SK-N-SH (cell line): Measurements from ENCODE around the gene ABCB6.

Source experiments
- EZH2phosphoT487 ChIP-seq: fragments of 200-600 bp; sonication (generic); IDR thresholded peaks from 2 replicates; pipeline ENCODE4 v1.6.1; 2017; ENCODE audit warnings: low read depth, mixed run types, mild to moderate bottlenecking, antibody characterized with exemption, moderate library complexity, borderline replicate concordance
- FOXJ3 ChIP-seq: sonication (generic); formaldehyde crosslinking; IDR thresholded peaks from 2 replicates; pipeline ENCODE4 v1.5.1; 2020; ENCODE audit warnings: mild to moderate bottlenecking, missing genetic modification reagents
- GATA2 ChIP-seq: sonication (generic); formaldehyde crosslinking; IDR thresholded peaks from 2 replicates; pipeline ENCODE4 v1.5.0; 2020; ENCODE audit warnings: mild to moderate bottlenecking, missing genetic modification reagents
- MXI1 ChIP-seq: IDR thresholded peaks from 2 replicates; pipeline ENCODE4 v1.6.1; 2012; ENCODE audit warnings: mild to moderate bottlenecking, low read depth, low read length, improper control_type of control experiment
- RAD21 ChIP-seq: IDR thresholded peaks from 2 replicates; pipeline ENCODE4 v1.6.1; 2012; ENCODE audit warnings: mild to moderate bottlenecking, low read length
- SMC3 ChIP-seq: IDR thresholded peaks from 2 replicates; pipeline ENCODE4 v1.6.1; 2012; ENCODE audit warnings: low read depth, low read length, improper control_type of control experiment
- TF ChIP-seq, protein P1 (sequence below): fragments of 200-600 bp; sonication (generic); IDR thresholded peaks from 2 replicates; pipeline ENCODE4 v1.6.1; 2017; ENCODE audit warnings: antibody characterized with exemption, mild to moderate bottlenecking, moderate library complexity
- TF ChIP-seq, protein P2 (sequence below): IDR thresholded peaks from 2 replicates; pipeline ENCODE4 v1.4.0; 2012; ENCODE audit warnings: low read depth
- TF ChIP-seq, protein P3 (sequence below): IDR thresholded peaks from 2 replicates; pipeline ENCODE4 v1.6.1; 2012; ENCODE audit warnings: mild to moderate bottlenecking, low read depth, low read length, moderate library complexity

DNA sequence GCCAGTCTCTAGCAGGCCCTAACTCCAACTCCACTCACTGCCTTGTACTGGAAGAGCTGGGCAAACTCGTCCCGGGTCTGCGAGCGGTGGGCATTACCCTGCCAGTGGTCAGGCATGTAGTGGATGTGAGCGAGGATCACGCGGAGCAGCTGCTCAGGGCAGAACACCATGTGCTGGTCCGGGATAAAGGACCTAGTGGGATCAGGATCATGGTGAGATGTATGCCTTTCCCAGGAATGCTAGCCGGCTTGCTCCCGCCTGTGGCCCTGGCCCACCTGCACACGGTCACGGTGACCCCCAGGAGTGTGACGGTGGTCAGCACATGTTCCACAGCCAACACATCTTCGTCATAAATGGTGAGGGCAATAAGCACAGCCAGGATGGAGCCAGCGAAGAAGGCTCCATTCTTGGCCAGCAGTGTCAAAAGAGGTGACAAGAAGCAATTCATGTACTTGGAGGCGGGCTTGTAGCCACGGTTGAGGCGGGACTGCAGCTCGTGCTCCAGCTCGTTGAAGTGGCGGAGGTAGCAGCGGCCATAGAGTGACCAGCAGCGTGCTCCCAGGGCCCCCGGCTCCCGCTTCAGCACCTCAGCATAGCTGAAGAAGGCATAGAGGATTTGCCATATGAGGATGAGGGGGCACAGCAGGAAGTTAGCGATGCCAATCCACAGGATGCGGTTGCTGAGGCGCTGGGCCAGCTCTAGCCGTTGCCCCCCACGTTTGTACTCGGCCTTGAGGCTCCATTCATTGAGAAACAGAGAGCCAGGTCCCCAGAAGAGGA lies 5.3 kb upstream of the ABCB6 start:
- TF ChIP-seq, protein P1, sequence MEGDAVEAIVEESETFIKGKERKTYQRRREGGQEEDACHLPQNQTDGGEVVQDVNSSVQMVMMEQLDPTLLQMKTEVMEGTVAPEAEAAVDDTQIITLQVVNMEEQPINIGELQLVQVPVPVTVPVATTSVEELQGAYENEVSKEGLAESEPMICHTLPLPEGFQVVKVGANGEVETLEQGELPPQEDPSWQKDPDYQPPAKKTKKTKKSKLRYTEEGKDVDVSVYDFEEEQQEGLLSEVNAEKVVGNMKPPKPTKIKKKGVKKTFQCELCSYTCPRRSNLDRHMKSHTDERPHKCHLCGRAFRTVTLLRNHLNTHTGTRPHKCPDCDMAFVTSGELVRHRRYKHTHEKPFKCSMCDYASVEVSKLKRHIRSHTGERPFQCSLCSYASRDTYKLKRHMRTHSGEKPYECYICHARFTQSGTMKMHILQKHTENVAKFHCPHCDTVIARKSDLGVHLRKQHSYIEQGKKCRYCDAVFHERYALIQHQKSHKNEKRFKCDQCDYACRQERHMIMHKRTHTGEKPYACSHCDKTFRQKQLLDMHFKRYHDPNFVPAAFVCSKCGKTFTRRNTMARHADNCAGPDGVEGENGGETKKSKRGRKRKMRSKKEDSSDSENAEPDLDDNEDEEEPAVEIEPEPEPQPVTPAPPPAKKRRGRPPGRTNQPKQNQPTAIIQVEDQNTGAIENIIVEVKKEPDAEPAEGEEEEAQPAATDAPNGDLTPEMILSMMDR, result no peak
- TF ChIP-seq GATA2 (CRISPR knock-in tag), result no peak
- TF ChIP-seq, protein P2, sequence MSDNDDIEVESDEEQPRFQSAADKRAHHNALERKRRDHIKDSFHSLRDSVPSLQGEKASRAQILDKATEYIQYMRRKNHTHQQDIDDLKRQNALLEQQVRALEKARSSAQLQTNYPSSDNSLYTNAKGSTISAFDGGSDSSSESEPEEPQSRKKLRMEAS, result no peak
- no peak for TF ChIP-seq EZH2phosphoT487
- TF ChIP-seq FOXJ3, result no peak
- no peak for TF ChIP-seq MXI1
- no peak for TF ChIP-seq RAD21
- TF ChIP-seq, protein P3, sequence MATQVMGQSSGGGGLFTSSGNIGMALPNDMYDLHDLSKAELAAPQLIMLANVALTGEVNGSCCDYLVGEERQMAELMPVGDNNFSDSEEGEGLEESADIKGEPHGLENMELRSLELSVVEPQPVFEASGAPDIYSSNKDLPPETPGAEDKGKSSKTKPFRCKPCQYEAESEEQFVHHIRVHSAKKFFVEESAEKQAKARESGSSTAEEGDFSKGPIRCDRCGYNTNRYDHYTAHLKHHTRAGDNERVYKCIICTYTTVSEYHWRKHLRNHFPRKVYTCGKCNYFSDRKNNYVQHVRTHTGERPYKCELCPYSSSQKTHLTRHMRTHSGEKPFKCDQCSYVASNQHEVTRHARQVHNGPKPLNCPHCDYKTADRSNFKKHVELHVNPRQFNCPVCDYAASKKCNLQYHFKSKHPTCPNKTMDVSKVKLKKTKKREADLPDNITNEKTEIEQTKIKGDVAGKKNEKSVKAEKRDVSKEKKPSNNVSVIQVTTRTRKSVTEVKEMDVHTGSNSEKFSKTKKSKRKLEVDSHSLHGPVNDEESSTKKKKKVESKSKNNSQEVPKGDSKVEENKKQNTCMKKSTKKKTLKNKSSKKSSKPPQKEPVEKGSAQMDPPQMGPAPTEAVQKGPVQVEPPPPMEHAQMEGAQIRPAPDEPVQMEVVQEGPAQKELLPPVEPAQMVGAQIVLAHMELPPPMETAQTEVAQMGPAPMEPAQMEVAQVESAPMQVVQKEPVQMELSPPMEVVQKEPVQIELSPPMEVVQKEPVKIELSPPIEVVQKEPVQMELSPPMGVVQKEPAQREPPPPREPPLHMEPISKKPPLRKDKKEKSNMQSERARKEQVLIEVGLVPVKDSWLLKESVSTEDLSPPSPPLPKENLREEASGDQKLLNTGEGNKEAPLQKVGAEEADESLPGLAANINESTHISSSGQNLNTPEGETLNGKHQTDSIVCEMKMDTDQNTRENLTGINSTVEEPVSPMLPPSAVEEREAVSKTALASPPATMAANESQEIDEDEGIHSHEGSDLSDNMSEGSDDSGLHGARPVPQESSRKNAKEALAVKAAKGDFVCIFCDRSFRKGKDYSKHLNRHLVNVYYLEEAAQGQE, result no peak
- no peak for TF ChIP-seq SMC3
